Panc1 (cell line): ENCODE results near the gene ACIN1.
A peak's percentile ranks its signal among the peaks of the same experiment; 100 is the strongest.

Experiments
- CTCF ChIP-seq: fragments of 450-650 bp; IDR thresholded peaks from 2 replicates; pipeline ENCODE4 v1.5.1; 2017; ENCODE audit warnings: mild to moderate bottlenecking
- POLR2AphosphoS5 ChIP-seq: IDR thresholded peaks from 2 replicates; pipeline ENCODE4 v1.6.1; 2012; ENCODE audit warnings: mild to moderate bottlenecking, low read depth, low read length, moderate library complexity
- REST ChIP-seq, 2 experiments: IDR thresholded peaks; 2 replicates each; pipeline ENCODE4 v1.6.1; 2011 to 2012; ENCODE audit warnings: low read depth in 2 of 2, control low read depth in 1 of 2, low read length in 1 of 2, mild to moderate bottlenecking in 1 of 2, moderate library complexity in 1 of 2; ENCODE audit not compliant: insufficient read depth in 1 of 2
- SIN3A ChIP-seq: IDR thresholded peaks from 2 replicates; pipeline ENCODE4 v1.6.1; 2012; ENCODE audit warnings: low read depth, mild to moderate bottlenecking, low read length, moderate library complexity, borderline replicate concordance; ENCODE audit not compliant: insufficient read depth

- TF ChIP-seq CTCF (no peak), SIN3A (no peak), REST (IDR thresholded peaks at IDR 0.05; ENCODE audit: insufficient read depth in 1 of 2, low read depth in 2 of 2, low read length in 1 of 2) (no peak), POLR2AphosphoS5 (peak; percentile 45)
These were observed at the start of gene ACIN1 for GRCh38 chr14:23094666-23095195.
